AG08396 (cell line): ENCODE measurements around the gene CENPO.

Experiments used
- DNase-seq: peaks from one replicate; pipeline ENCODE4 v3.0.0; 2012; ENCODE audit warnings: low spot score, mixed read lengths

Gene CENPO

DNA sequence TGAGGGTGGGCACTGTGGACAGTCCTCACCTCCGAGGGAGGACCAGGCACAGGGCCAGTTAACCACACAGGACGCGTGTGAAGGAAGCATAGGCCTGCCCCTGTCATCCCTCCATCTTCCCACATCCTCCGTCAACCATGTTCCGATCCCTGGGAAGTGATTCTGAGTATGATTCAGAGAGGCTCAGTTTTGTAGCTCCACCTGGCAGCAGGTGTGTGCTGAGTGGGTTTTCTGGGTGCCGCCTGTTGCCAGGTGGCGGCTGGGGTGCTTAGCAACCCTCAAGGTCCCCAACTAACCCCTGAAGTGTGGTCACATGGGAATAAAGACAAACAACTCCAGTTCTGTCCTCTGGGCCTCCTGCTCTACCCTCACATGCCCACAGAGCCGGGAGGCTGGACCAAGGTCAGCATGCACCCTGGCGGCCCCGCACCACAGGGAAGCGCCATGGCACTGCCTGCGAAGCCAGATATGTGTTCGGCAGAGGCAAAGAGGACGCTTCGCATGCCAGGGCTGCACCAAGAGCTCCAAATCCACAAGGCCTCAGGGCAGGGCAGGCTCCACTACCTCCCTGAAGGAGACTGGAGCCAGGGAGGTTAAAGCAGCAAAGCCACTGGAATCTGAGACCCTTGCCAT lies 66.9 kb downstream of the CENPO start:
- no peak for DNase-seq

DNA sequence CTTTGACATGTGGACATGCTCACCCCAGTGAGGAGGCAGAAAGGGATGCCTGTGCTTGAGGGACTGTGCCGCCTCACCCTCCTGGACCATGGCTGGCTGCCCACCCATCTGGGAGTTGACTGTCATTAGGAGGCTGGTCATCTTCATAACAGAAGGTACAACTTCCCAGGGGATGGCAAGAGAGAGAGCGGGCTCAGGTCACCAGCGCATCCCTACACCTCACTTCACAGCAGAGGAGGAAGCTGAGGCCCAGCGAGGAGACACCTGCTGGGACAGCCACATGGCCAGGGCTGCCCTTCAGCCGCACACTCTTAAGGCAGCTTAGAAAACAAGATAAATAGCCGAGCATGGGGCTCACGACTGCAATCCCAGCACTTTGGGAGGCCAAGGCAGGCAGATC lies 67.4 kb downstream of the CENPO start:
- no peak for DNase-seq

DNA sequence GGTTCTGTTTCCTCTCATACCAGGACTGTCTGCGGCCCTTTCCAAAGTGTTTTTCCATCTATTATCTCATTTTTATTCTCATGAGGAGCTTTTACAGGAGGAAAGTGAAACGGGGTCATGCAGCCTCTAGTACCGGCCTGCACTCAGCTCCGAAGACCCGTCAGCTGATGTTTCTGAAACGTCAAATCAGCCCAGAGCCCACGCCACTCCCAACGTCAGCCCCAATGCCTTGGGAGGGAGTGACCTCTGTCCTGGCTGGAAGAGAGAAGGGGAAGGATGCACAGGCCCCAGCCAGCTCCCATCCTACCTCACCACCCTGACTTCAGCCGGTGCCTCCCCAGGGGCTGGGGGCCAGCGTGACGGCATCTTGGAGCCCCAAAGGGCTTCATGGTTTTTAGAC lies 68.3 kb downstream of the CENPO start:
- DNase-seq = no peak

DNA sequence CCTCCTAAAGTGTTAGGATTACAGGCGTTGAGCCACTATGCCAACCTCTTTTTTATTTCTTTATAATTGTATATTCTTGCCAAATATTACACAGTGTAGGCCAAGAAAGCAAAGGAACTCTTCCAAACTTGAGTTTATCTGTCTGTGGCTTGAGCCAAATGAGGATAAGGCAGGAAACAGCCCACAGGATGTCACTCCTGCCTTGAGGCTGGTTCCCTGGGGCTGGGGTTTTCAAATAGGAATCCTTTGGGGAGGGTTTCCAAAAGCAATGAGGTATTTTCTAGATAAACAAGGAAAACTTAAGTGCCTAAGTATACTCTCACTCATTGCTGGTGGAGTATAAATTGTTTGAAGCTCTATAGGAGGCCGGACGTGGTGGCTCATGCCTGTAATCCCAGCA lies 70.4 kb downstream of the CENPO start:
- peak; percentile 43 for DNase-seq

DNA sequence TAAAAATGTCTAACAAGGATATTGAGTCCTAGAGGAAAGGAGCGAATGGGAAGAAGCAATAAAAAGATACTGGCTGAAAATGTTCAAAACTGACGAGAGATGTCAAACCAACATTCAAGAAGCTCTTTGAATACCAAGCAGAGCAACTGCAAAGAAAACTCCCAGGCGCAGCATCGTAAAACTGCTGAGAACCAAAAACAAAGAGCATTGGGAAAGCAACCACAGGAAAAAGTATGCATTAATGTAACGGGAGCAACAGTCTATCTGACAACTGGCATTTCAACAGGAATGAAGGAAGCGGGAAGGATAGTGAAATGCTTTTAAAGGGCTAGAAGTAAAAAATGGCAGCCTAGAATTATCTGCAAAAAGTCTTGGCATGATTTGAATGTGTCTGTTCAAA lies 73.7 kb downstream of the CENPO start:
- DNase-seq = no peak

DNA sequence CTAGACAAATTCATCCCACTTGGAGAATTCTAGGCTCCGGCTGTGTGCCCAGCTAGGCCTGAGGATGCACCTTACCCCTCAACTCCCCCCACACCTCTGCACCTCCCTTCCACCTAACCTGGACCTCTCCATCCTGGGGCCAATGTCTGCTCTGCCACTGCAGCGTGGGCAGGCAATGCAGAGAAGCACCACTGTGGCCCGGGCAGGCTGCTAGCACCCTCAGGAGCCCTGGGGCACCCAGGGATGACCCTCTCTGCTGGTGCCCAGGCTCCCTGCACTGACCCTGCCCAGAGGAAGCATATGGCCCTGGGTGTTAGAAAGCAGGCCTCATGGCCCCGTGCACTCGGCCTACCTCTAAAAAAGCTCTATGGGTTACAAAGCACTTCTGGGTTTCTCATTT lies 77.2 kb downstream of the CENPO start:
- DNase-seq = no peak

DNA sequence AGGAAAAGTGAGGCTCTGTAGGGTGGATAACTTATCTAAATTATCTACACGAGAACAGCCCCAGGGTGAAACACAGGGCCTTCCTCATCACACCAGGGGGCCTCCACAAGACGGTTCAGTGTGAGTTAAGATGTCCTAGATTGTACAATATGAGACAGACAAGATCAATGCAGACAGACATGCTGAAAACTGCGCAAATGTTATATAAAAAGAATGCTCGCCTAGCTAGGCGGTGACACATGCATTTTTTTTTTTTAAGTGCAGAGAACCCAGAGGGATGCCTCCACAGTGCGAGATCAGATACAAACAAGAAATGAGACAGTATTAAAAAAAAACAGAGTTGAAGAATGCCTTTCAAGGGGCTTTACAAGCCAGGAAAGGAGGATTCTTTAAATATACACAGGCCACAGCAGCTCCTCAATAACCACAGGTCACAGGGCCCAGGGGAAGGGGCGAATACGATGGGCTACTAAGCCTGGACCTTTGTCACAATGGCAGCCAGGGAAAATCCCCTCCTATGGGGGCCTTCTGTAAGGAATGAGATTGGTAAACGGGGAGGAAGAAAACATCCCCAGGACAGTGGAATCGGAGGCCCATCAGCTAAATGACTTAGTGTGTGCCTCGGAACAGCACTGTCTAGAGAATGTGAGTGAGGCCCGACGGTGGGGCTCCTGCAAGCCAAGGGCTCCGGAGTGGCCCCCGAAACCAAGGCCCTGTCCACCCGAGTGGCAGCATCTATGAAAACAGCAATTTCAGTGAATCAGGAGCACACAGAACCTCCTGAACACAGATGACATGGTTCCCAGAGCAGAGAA lies 77.9 kb downstream of the CENPO start:
- no peak for DNase-seq

DNA sequence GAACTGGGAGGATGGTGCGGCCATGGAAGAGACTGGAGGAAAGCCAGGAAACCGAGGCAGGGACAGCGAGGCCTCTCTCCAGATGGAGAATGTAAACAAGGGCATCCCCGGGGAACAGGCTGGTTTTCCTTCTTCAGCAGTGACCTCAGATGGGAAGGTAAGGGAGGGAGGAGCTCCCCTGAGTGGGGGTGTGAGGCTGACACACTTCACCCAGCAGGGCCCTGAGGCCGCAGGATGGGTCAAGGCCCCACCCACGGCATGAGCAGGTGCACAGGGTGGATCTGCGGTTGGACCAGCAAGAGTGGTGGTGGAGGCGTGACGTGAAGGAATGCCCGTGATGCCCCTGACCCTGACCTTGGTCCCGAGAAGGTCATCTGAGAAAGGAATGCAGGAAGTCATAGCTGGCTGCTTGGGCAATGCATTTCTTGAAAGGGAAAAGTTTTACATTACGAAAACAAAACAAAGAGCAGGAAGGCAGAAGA lies 78.7 kb downstream of the CENPO start:
- no peak for DNase-seq
